A673 (cell line): ENCODE data around the gene PGM2L1.

Source experiments
- EZH2 ChIP-seq: fragments of 200-600 bp; sonication (generic); IDR thresholded peaks from 2 replicates; pipeline ENCODE4 v1.6.1; 2017; ENCODE audit warnings: borderline replicate concordance, low read depth, mild to moderate bottlenecking, mixed read lengths, antibody characterized with exemption, low read length; ENCODE audit not compliant: poor library complexity, severe bottlenecking
- TF ChIP-seq, protein P1 (sequence below): fragments of 300-800, 200-600 bp; sonication (generic); conservative IDR thresholded peaks from 2 replicates; pipeline ENCODE4 v1.5.1; 2017; ENCODE audit warnings: low read depth, mild to moderate bottlenecking, antibody characterized with exemption, low read length, moderate library complexity, mixed read lengths

- TF ChIP-seq EZH2 = no peak
- TF ChIP-seq, protein P1, sequence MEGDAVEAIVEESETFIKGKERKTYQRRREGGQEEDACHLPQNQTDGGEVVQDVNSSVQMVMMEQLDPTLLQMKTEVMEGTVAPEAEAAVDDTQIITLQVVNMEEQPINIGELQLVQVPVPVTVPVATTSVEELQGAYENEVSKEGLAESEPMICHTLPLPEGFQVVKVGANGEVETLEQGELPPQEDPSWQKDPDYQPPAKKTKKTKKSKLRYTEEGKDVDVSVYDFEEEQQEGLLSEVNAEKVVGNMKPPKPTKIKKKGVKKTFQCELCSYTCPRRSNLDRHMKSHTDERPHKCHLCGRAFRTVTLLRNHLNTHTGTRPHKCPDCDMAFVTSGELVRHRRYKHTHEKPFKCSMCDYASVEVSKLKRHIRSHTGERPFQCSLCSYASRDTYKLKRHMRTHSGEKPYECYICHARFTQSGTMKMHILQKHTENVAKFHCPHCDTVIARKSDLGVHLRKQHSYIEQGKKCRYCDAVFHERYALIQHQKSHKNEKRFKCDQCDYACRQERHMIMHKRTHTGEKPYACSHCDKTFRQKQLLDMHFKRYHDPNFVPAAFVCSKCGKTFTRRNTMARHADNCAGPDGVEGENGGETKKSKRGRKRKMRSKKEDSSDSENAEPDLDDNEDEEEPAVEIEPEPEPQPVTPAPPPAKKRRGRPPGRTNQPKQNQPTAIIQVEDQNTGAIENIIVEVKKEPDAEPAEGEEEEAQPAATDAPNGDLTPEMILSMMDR = no peak
Observed at GRCh38 chr11:74442636-74443035, 44.4 kb upstream of the PGM2L1 start.
